ENCODE data around the gene PMM1. TPM values are rescaled to one million over a fixed set of nuclear protein-coding genes. Genes with fewer than 3 reads are reported as not detected.

PMM1 gene
- total and polyA plus RNA-seq, 4 experiments from 2014 or later, result 31.7 to 45.7 (median 32.5) TPM

GRCh38 chr22:41531715-41532477, 57.7 kb downstream of the PMM1 start:
- Histone ChIP-seq H3K27ac (ENCODE audit: low read depth, low read length) (no peak overlapping the region), H3K9me3 (ENCODE audit: control insufficient read depth in 1 of 2, low read length in 2 of 2) (no peaks in the 10 kb centered on the region), H3K27me3 (ENCODE audit: insufficient read depth, low read length) (no peaks in the 10 kb centered on the region), H3K4me1 (ENCODE audit: insufficient read depth, low read length) (no peaks in the 10 kb centered on the region), H3K4me3 (ENCODE audit: low read length in 2 of 2) (no peak overlapping the region), H3K36me3 (ENCODE audit: insufficient read depth, low read length) (peaks cover 43% of the 10 kb centered on the region)
- Mint-ChIP-seq H3K9me3 (no peaks in the 10 kb centered on the region), H3K4me3 (no peak overlapping the region), H3K27me3 (no peaks in the 10 kb centered on the region), H3K27ac (peak overlapping the region in 4 of 7 donors; percentile 15 to 83 (median 68)), H3K4me1 (peaks cover 2 to 5% (median 4%) of the 10 kb centered on the region in 4 donors), H3K36me3 (peaks cover 15 to 45% of the 10 kb centered on the region in 2 donors)
- ChIA-PET POLR2A (ENCODE audit: partially characterized antibody) (interaction anchor here (0.5 to 1.2 kb wide), 2 partner anchors 107 to 128 kb away, joined by 3 to 4 read pairs; no protein-coding TSS in a partner anchor), CTCF (ENCODE audit: partially characterized antibody) (interaction anchor here (1.4 to 2.0 kb wide), 5 partner anchors 8 to 130 kb away, joined by 3 to 11 read pairs (median 6); no protein-coding TSS in a partner anchor)
- intact Hi-C loops (cut with micrococcal nuclease), result no loop called here
- DNase-seq, result no peak

- intact Hi-C loops (cut with micrococcal nuclease), result no loop called here
- Histone ChIP-seq H3K4me1 (ENCODE audit: insufficient read depth, low read length) (no peaks in the 10 kb centered on the region), H3K9me3 (ENCODE audit: control insufficient read depth in 1 of 2, low read length in 2 of 2) (no peaks in the 10 kb centered on the region), H3K4me3 (ENCODE audit: low read length in 2 of 2) (no peak overlapping the region), H3K27ac (ENCODE audit: low read depth, low read length) (no peak overlapping the region), H3K36me3 (ENCODE audit: insufficient read depth, low read length) (peaks cover 51% of the 10 kb centered on the region), H3K27me3 (ENCODE audit: insufficient read depth, low read length) (no peaks in the 10 kb centered on the region)
- Mint-ChIP-seq H3K4me1 (peaks cover 2 to 11% (median 4%) of the 10 kb centered on the region in 4 donors), H3K9me3 (no peaks in the 10 kb centered on the region), H3K27me3 (no peaks in the 10 kb centered on the region), H3K4me3 (no peak overlapping the region), H3K27ac (peak overlapping the region in 3 of 7 donors; percentile 15 to 83 (median 63)), H3K36me3 (peaks cover 19 to 53% of the 10 kb centered on the region in 2 donors)
- ChIA-PET CTCF (ENCODE audit: partially characterized antibody) (interaction anchor here (1.9 to 7.7 kb wide), 3 partner anchors 13 to 129 kb away, joined by 6 to 124 read pairs (median 11); no protein-coding TSS in a partner anchor), POLR2A (ENCODE audit: partially characterized antibody) (interaction anchor here (0.5 to 1.2 kb wide), 2 partner anchors 106 to 127 kb away, joined by 3 to 4 read pairs; no protein-coding TSS in a partner anchor)
- DNase-seq, result no peak
Measured at GRCh38 chr22:41530890-41531714, 58.5 kb downstream of the PMM1 start.

DNA sequence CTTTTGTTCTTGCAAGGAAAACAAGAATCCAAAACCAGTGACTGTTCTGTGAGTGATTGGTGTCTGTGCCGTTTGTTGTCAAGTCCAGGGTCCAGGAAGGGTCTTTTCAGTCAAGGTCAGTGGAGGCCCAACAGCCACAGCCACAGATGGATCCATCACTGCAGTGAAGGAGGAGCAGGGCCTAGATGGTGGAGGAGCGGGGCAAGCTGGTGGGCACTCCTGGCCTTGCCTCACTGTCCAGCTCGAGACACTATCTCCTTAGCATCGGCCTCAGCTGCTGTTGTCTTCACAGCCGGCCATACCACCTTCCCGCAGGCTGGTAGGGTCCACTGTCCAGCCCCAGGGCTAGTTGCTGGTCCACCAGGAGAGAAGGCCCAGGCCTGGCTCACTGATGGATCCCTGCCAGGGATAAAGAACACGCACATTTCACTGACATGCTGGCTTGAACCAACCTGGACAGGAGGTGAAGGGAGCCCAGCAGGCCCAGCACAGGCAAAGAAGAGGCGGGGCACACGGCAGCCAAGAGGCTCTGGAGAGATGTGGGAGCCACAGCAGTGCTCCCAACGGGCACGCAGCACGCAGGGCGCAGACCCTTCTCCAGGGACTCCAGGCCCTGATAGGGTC, 60.6 kb downstream of the PMM1 start:
- CTCF ChIA-PET (ENCODE audit: partially characterized antibody), result interaction anchor here (0.9 to 7.7 kb wide), 2 partner anchors 11 to 125 kb away, joined by 3 to 124 read pairs; no protein-coding TSS in a partner anchor
- H3K9me3 Mint-ChIP-seq, result no peaks in the 10 kb centered on the region
- peak overlapping the region in 4 of 7 donors; percentile 10 to 67 (median 44) for H3K27ac Mint-ChIP-seq
- H3K36me3 Mint-ChIP-seq, result peaks cover 15 to 57% of the 10 kb centered on the region in 2 donors
- H3K4me1 Mint-ChIP-seq, result peaks cover 6 to 19% (median 15%) of the 10 kb centered on the region in 4 donors
- intact Hi-C loops (cut with micrococcal nuclease), result no loop called here
- H3K4me3 Mint-ChIP-seq, result no peak overlapping the region
- Histone ChIP-seq H3K27me3 (ENCODE audit: insufficient read depth, low read length) (no peaks in the 10 kb centered on the region), H3K27ac (ENCODE audit: low read depth, low read length) (no peak overlapping the region), H3K9me3 (ENCODE audit: control insufficient read depth in 1 of 2, low read length in 2 of 2) (no peaks in the 10 kb centered on the region), H3K4me3 (ENCODE audit: low read length in 2 of 2) (no peak overlapping the region), H3K36me3 (ENCODE audit: insufficient read depth, low read length) (peaks cover 59% of the 10 kb centered on the region), H3K4me1 (ENCODE audit: insufficient read depth, low read length) (peaks cover 14% of the 10 kb centered on the region)
- H3K27me3 Mint-ChIP-seq, result no peaks in the 10 kb centered on the region
- POLR2A ChIA-PET (ENCODE audit: partially characterized antibody), result interaction anchor here (0.7 kb wide), 1 partner anchor 125 kb away, joined by 3 read pairs; no protein-coding TSS in a partner anchor
- DNase-seq, result no peak

- POLR2A ChIA-PET (ENCODE audit: partially characterized antibody), result interaction anchor here (0.7 to 4.8 kb wide), 2 partner anchors 124 kb away, joined by 3 to 34 read pairs; no protein-coding TSS in a partner anchor
- CTCF ChIA-PET (ENCODE audit: partially characterized antibody), result interaction anchor here (0.6 to 7.7 kb wide), 7 partner anchors 9 to 144 kb away, joined by 3 to 124 read pairs (median 3); no protein-coding TSS in a partner anchor
- Histone ChIP-seq H3K4me1 (ENCODE audit: insufficient read depth, low read length) (peaks cover 15% of the 10 kb centered on the region), H3K27me3 (ENCODE audit: insufficient read depth, low read length) (no peaks in the 10 kb centered on the region), H3K9me3 (ENCODE audit: control insufficient read depth in 1 of 2, low read length in 2 of 2) (no peaks in the 10 kb centered on the region), H3K36me3 (ENCODE audit: insufficient read depth, low read length) (peaks cover 59% of the 10 kb centered on the region), H3K4me3 (ENCODE audit: low read length in 2 of 2) (no peak overlapping the region), H3K27ac (ENCODE audit: low read depth, low read length) (no peak overlapping the region)
- H3K36me3 Mint-ChIP-seq, result peaks cover 15 to 55% of the 10 kb centered on the region in 2 donors
- H3K4me1 Mint-ChIP-seq, result peaks cover 5 to 20% (median 13%) of the 10 kb centered on the region in 4 donors
- no peaks in the 10 kb centered on the region for H3K9me3 Mint-ChIP-seq
- intact Hi-C loops (cut with micrococcal nuclease), result no loop called here
- peak overlapping the region in 3 of 7 donors; percentile 53 to 67 (median 60) for H3K27ac Mint-ChIP-seq
- DNase-seq, result no peak
- H3K27me3 Mint-ChIP-seq, result no peaks in the 10 kb centered on the region
- H3K4me3 Mint-ChIP-seq, result no peak overlapping the region
Measured at GRCh38 chr22:41528132-41528766, 61.4 kb downstream of the PMM1 start.

Other genes starting within 250 kb of the PMM1 start
- gene TEF, start 207.9 kb downstream of the PMM1 start, total RNA-seq, result 1 to 10 TPM; 6.5 to 8.8 TPM
- 1 to 10 TPM; 4.4 to 6.4 TPM for gene TEF, start 207.9 kb downstream of the PMM1 start, polyA plus RNA-seq
- 10 to 100 TPM; 37.5 to 38.7 TPM for gene TOB2, start 143.0 kb downstream of the PMM1 start, total RNA-seq
- 10 to 100 TPM in 1 of 2 donors, 1 to 10 TPM in 1; 9.6 to 26.5 TPM for gene TOB2, start 143.0 kb downstream of the PMM1 start, polyA plus RNA-seq
- 10 to 100 TPM; 37.7 to 39.2 TPM for gene PHF5A, start 121.1 kb downstream of the PMM1 start, total RNA-seq
- gene PHF5A, start 121.1 kb downstream of the PMM1 start, polyA plus RNA-seq, result 10 to 100 TPM; 19.7 to 31.6 TPM
- gene ACO2, start 120.7 kb downstream of the PMM1 start, total RNA-seq, result 10 to 100 TPM; 64.8 to 65.0 TPM
- gene ACO2, start 120.7 kb downstream of the PMM1 start, polyA plus RNA-seq, result 10 to 100 TPM; 79.6 to 81.2 TPM
- 10 to 100 TPM; 43.6 to 43.7 TPM for gene POLR3H, start 45.4 kb downstream of the PMM1 start, total RNA-seq
- 10 to 100 TPM; 20.7 to 21.8 TPM for gene POLR3H, start 45.4 kb downstream of the PMM1 start, polyA plus RNA-seq
- not detected for gene CSDC2, start 28.8 kb downstream of the PMM1 start, total RNA-seq
- gene CSDC2, start 28.8 kb downstream of the PMM1 start, polyA plus RNA-seq, result not detected
- gene DESI1, start 31.2 kb upstream of the PMM1 start, total RNA-seq, result 10 to 100 TPM; 26.2 to 28.7 TPM
- 10 to 100 TPM in 1 of 2 donors, 1 to 10 TPM in 1; 9.5 to 13.6 TPM for gene DESI1, start 31.2 kb upstream of the PMM1 start, polyA plus RNA-seq
- 100 to 1,000 TPM; 174 to 181 TPM for gene XRCC6, start 31.5 kb upstream of the PMM1 start, total RNA-seq
- 100 to 1,000 TPM; 441 to 593 TPM for gene XRCC6, start 31.5 kb upstream of the PMM1 start, polyA plus RNA-seq
- gene SNU13, start 99.0 kb upstream of the PMM1 start, total RNA-seq, result 100 to 1,000 TPM; 123 to 129 TPM
- 100 to 1,000 TPM; 290 to 298 TPM for gene SNU13, start 99.0 kb upstream of the PMM1 start, polyA plus RNA-seq
- 10 to 100 TPM; 79.2 to 79.6 TPM for gene MEI1, start 109.7 kb upstream of the PMM1 start, total RNA-seq
- gene MEI1, start 109.7 kb upstream of the PMM1 start, polyA plus RNA-seq, result 100 to 1,000 TPM; 156 to 286 TPM
- gene CCDC134, start 210.8 kb upstream of the PMM1 start, total RNA-seq, result 10 to 100 TPM; 23.2 to 27.8 TPM
- 1 to 10 TPM; 1.2 to 2.7 TPM for gene CCDC134, start 210.8 kb upstream of the PMM1 start, polyA plus RNA-seq
- gene SREBF2, start 243.3 kb upstream of the PMM1 start, total RNA-seq, result 100 to 1,000 TPM; 109 to 112 TPM
- gene SREBF2, start 243.3 kb upstream of the PMM1 start, polyA plus RNA-seq, result 10 to 100 TPM; 14.5 to 23.6 TPM